Measurements from ENCODE around the gene ACP5. TPM values are rescaled to one million over a fixed set of nuclear protein-coding genes. Genes with fewer than 3 reads are reported as not detected.
"Not testable (repeated sequence)": the region's sequence is repeated elsewhere in the genome, so short reads cannot be mapped to it uniquely, and the experiment has no call there.

The ACP5 gene
- 3.1 TPM for total RNA-seq
- long read RNA-seq, partial matches to known transcripts: 1 of 1 reads
- long read RNA-seq, other reads (novel, unspliced or antisense): 0 of 1 reads

GRCh38 chr19:11577451-11578257, at the start of gene ACP5:
Gene ACP5 (minus strand): TSS chr19:11577645. CDS start chr19:11577317, 328 bp downstream.
- intact Hi-C loops (cut with micrococcal nuclease): no loop called here
- TF ChIP-seq CTCF (IDR thresholded peaks at IDR 0.05; ENCODE audit: borderline replicate concordance): no peak
- H3K27me3 ChIP-seq (ENCODE audit: low read depth): peaks cover 22% of the 10 kb centered on the region
- H3K36me3 ChIP-seq: no peaks in the 10 kb centered on the region
- peaks cover 11% of the 10 kb centered on the region for H3K4me1 ChIP-seq
- H3K9me3 ChIP-seq (replicated peaks): no peaks in the 10 kb centered on the region
- no peak for DNase-seq
- H3K4me3 ChIP-seq: peak within 1 kb of the TSS; percentile 52
- no peak within 1 kb of the TSS for H3K27ac ChIP-seq (replicated peaks)

DNA sequence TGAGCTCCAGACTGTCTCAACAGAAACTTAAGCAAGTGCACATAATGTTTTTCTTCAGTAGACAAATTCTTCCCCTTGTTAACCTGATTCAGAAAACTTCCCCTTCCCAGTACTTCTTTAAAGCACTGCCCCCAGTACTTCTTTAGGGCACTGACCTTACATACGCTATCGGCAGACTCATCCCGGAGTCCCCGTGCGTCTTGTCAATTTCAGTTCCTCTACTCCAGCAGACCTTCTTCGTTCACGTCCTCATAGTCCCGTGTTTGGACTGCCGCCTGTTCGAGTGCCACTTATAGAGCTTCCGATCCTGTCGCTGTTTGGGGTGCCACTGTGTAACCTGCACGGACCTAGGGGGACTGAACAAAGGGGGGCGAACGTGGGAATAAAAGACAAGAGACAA, 48.8 kb upstream of the ACP5 start:
- Histone ChIP-seq H3K4me3 (no peak overlapping the region), H3K9me3 (replicated peaks) (no peaks in the 10 kb centered on the region), H3K27me3 (ENCODE audit: low read depth) (no peaks in the 10 kb centered on the region), H3K27ac (replicated peaks) (no peak overlapping the region), H3K4me1 (peaks cover 15% of the 10 kb centered on the region), H3K36me3 (no peaks in the 10 kb centered on the region)
- intact Hi-C loops (cut with micrococcal nuclease): no loop called here
- DNase-seq: no peak
- no peak for TF ChIP-seq CTCF (IDR thresholded peaks at IDR 0.05; ENCODE audit: borderline replicate concordance)

GRCh38 chr19:11624069-11624463, 46.6 kb upstream of the ACP5 start:
- H3K4me1 ChIP-seq: peaks cover 15% of the 10 kb centered on the region
- peak overlapping the region; percentile 62 for H3K4me3 ChIP-seq
- no peaks in the 10 kb centered on the region for H3K27me3 ChIP-seq (ENCODE audit: low read depth)
- H3K36me3 ChIP-seq: peaks cover 20% of the 10 kb centered on the region
- TF ChIP-seq CTCF (IDR thresholded peaks at IDR 0.05; ENCODE audit: borderline replicate concordance): no peak
- no peak for DNase-seq
- H3K9me3 ChIP-seq (replicated peaks): no peaks in the 10 kb centered on the region
- peak overlapping the region; percentile 22 for H3K27ac ChIP-seq (replicated peaks)
- intact Hi-C loops (cut with micrococcal nuclease): no loop called here

GRCh38 chr19:11622401-11622800, 45.0 kb upstream of the ACP5 start:
- H3K4me3 ChIP-seq; H3K27ac ChIP-seq (replicated peaks); intact Hi-C loops (cut with micrococcal nuclease); DNase-seq; H3K27me3 ChIP-seq (ENCODE audit: low read depth): not testable (repeated sequence)
- H3K9me3 ChIP-seq (replicated peaks): peaks cover 13% of the 10 kb centered on the region
- H3K36me3 ChIP-seq: peaks cover 37% of the 10 kb centered on the region
- peaks cover 15% of the 10 kb centered on the region for H3K4me1 ChIP-seq

GRCh38 chr19:11620553-11620952, 43.1 kb upstream of the ACP5 start:
- TF ChIP-seq CTCF (IDR thresholded peaks at IDR 0.05; ENCODE audit: borderline replicate concordance): no peak
- Histone ChIP-seq H3K27ac (replicated peaks) (no peak overlapping the region), H3K27me3 (ENCODE audit: low read depth) (no peaks in the 10 kb centered on the region), H3K36me3 (peaks cover 56% of the 10 kb centered on the region), H3K4me3 (no peak overlapping the region), H3K4me1 (peaks cover 15% of the 10 kb centered on the region), H3K9me3 (replicated peaks) (peaks cover 30% of the 10 kb centered on the region)
- intact Hi-C loops (cut with micrococcal nuclease): no loop called here
- DNase-seq: no peak
